HG03280 (cell line): ENCODE measurements around the gene PHC2.

ENCODE experiments used
- ATAC-seq: cut with Tn5 transposase; IDR thresholded peaks from one replicate; pipeline ENCODE4 v1.9.1; 2021; ENCODE audit warnings: mild to moderate bottlenecking, moderate library complexity; ENCODE audit not compliant: unreplicated experiment

The PHC2 gene

GRCh38 chr1:33336580-33336979 lies 94.3 kb downstream of the PHC2 start:
- ATAC-seq = no peak

GRCh38 chr1:33335020-33335419 lies 95.9 kb downstream of the PHC2 start:
- ATAC-seq = no peak

DNA sequence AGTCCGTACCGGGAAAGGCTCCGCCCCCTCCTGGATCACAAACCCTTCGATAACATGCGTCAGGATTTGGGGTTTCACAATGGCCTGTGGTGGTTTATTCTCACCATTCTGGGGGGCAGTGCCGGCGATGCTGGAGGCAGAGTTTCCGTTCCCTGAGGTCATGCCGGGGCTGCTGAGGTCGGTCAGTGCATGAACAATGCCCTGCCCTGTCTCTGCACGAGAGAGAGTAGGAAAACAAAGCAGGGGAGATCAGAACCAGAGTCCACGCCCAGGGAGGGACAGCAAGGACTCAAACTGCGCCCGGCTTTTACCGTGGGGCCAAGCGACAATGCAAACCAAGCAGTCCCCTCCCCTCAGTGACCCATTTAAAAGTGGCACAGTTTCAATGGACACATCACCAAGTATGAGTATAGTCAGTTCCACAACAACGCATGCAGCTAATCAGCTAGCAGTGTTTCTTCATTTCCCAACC lies 96.8 kb downstream of the PHC2 start:
- ATAC-seq = no peak

GRCh38 chr1:33332881-33333280 lies 98.0 kb downstream of the PHC2 start:
- no peak for ATAC-seq

- ATAC-seq = no peak
These were observed 98.5 kb downstream of the PHC2 start for GRCh38 chr1:33332357-33332789.

- no peak for ATAC-seq
These were observed 99.2 kb downstream of the PHC2 start for GRCh38 chr1:33331444-33332356.

DNA sequence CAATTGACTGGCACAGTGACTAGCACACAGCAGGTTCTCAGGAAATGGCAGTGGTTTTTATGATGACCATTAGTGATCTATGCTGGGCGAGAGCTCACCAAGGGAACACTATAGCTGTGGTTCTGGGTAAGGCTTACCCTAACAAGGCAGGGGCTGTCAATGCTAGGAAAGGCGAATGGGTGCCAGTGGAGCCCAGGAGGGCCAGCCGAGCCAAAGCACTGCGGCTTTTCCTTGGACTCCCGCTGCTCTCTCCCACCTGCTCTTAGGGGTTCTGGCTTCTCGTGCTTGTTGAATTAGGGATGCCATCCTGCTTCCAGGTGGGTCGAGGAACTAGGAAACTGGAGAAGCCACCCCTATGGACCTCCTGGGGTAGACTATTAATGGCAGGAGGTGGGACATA lies 100.0 kb downstream of the PHC2 start:
- ATAC-seq = no peak

GRCh38 chr1:33330361-33330890 lies 100.5 kb downstream of the PHC2 start:
- no peak for ATAC-seq

DNA sequence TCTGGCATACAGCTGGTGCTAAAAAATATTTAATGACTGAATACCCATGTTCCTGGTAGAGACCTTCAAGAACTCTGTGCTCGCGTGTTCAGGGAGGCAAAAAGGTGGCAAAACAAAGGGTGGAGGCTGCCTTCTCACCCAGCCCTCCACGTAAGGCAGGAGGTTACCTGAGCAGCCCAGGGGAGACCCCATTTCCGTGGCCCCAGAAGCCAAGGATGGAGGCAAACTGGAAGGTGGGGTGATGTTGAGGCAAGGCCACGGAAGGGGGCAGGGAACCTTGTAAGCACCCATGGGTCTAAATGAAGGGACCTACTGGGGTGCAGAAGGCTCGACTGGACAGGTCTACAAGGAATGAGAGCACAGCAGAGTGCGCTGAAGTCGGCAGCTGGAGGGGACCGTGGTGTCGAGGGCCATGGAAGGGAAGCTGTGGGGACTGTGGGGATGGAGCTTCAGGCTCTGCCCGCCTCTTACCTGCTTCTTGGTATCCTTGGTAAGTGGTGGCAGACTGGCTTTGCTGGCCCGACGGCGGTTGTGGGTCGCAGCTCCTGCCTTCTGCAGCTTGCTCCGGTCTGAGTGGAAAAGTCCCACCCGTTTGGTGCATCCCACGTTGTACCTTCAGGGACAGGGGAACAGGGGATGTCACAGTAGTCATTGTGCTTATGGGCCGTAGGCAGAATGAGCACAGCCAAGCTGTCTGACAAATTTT lies 101.1 kb downstream of the PHC2 start:
- ATAC-seq = no peak

DNA sequence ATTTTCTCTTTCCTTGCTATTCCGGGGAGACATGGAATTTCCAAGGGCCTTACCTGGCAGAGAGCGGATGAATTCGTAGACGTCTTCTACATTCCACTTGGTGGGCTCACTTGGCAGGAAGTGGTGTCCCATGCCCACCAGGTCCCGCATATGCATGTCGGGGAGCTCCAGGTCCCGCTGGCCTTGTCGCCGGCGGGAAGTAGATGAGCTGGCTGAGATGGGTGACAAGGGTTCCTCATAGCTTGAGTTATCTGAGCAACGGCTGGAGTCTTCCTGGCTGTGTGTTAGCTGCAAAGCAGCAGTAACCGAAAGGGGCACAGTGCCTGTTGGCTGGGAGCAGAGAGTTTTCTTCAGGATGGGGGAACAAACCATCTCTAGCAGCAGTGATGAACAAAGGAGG lies 102.1 kb downstream of the PHC2 start:
- ATAC-seq = no peak

DNA sequence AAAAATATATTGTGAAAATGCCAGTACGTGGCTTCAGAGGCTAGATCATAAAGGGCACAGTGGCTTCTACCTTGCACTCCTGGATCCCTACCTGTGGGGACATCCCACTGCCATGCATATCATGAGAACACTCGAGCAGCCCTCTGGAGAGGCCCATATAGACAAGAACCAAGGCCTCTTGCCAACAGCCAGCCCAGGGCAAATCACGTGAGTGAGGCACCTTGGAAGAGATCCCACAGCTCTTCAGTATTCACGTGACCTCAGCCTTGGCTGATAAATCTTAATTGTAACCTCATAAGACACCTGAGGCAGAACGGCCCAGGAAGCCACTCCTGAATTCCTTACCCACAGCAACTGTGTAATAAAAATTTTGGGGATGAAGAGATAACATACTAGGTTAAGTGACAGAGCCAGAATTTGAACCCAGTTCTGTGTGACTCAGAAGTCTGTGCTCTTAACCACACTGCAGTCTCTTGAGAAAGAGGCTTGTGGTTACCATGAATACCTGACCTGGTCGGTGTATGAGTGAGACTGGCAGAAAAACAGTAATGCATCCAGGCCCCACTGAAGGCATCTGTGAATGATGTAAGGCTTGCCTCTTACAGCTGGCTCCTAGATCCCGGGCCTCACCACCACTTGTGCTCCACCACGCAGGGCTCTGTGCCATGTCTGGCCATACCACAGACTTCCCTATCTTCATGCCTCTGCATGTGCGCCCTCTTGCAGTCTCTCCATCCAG lies 103.1 kb downstream of the PHC2 start:
- ATAC-seq = no peak

DNA sequence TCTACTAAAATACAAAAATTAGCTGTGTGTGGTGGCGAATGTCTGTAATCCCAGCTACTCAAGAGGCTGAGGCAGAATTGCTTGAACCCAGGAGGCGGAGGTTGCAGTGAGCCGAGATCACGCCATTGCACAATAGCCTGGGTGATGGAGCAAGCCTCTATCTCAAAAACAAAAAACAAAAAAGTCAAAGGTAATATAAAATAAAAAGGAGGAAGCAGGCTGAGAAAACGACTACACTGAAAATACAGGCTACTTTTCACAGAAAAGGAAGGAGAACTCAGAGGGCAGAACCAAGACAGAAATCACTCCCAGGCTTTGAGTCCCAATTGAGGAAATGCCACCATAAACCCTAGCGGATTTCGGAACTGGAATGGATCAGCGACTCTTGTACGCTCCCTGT lies 104.1 kb downstream of the PHC2 start:
- ATAC-seq = no peak

DNA sequence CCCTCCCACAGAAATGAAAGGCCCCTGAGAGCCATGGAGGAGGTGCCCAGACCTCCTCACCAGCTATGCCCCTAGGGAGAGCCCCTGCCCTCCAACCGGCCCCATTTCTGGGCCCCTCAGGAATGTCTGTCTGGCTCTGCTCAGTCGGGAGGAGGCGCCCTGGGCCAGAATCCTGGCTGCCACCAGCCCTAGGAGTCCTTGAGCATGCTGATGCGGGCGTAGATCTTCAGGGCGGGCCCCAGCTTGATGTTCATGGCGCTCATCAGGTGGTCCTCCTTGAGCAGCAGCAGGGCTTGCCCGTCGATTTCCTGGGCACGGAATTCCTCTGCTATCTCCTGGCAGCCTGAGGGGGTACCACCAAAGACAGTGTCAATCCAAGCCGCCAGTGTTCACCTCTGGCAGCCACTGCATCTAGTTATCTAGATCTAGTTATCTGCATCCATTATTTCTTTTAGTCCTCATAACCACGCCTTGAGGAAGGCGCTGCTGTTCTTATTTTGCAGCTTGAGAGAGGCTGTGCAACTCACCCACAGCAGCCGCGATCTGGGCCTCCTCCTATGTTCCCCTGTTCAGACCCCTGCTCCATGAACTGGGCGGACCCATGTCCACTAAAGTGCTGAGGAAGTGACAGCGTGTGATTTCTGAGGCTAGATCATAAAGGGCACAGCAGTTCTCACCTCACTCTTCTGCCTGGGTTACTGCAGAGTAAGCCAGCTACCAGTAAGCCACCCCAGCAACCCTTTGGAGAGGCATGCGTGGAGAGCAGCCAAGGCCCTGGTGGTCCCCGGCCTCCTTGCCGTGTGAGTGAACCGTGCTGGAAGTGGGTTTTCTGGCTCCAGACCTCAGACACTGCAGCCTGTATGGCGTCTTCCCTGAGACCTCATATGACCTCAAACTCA lies 106.0 kb downstream of the PHC2 start:
- ATAC-seq = no peak

GRCh38 chr1:33323663-33324477 lies 107.0 kb downstream of the PHC2 start:
- no peak for ATAC-seq

DNA sequence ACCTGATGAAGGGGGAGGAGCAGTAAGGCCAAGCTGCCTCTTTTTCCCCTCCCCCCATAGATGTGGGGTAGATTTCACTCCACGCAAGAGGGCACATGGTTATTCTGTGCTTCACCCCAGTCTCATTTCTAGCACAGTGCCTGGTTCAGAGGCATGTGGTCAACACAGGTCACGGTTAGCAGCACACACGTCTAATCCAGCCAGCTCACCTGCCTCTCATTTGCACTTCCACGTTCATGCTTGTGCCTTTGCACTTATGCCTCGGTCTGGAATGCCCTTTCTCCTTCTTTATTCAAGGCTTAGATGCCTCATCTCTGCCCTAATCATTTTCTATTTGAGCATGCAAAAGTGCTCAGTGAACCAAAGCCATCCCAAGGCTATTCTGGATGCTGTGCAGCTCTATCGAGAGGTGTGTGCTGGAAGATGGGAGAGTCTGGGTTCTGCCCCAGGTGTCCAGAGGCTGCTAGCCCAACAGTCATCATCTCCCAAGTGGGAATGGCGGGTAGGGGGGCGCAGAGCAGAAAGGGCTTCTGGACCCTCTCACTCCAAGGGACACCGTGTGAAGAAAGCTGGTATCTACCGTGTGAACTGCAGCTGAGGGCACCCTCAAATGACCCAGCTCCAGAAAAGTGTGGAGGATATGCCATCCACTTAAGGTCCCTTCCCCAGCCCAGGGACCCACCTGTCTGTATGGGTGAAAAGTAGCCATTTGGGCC lies 107.9 kb downstream of the PHC2 start:
- ATAC-seq = no peak

- ATAC-seq = no peak
These were observed 108.8 kb downstream of the PHC2 start for GRCh38 chr1:33322109-33322508.

DNA sequence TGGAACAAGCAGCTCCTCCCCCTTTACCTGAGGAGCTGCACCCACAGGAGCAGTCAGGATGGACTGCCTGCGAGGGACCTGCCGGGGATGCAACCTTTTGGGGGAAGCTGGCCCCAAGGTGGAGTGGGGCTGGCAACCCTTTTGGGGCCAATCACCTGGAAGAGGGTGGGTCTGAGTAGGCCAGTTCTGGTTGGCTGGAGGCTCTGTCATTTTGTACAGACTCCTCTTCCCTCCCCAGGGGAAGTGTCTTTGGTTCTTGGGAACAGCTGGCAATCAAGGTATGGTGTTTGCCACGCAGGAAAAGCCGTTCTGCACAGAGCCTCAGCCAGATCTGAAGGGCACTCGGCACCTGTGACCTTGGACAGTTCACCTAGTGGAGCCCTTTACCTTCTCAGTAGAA lies 109.7 kb downstream of the PHC2 start:
- ATAC-seq = no peak

DNA sequence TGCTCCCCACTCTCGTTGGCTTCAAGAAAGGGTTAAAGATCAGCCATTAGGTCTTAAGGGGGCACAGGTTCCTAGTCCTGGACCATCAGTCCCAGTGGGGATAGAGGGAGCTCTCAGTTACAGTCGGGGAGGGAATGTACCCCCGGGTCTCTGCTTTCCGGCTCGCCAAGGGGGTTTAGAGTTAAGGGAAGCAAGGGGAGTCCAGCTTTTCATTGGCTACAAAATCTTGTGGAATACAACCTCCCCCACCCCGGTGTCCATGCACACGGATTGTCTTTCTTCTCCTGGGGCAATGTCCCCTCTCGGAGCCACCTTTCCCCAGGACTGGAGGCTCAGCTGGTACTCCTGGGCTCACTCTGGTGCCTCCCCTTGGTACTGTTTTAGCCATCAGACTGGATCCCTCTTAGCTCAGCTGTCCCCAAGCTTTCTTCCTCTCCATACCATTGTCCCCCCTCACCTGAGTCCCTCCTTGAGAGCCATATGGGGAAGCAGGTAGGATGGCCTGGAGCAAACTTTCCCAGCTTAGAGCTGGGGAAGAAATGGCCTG lies 110.2 kb downstream of the PHC2 start, which contains the start of gene A3GALT2:
TSS of gene A3GALT2 (minus strand) at position 480 of the 547 bp plus-strand sequence. CDS start at position 480, 0 bp downstream.
- ATAC-seq = no peak
